WTC11 (cell line): Measurements from ENCODE around the gene PHLDB3. TPM values are rescaled to one million over a fixed set of nuclear protein-coding genes. Genes with fewer than 3 reads are reported as not detected.

Source experiments
- ATAC-seq: fragments of 200-7000 bp; cut with Tn5 transposase; 2 replicates; pipeline ENCODE4 v1.10.0; 2021; ENCODE audit warnings: mild to moderate bottlenecking, moderate library complexity
- CTCF ChIA-PET: fragments of 300-600 bp; sonication (Branson Sonifier 250); formaldehyde crosslinking; loops from one replicate; lab custom pipeline; 2021; ENCODE audit warnings: antibody characterized with exemption; lab: Charles Lee
- POLR2A ChIA-PET: fragments of 350-600 bp; sonication (Branson Sonifier 250); formaldehyde crosslinking; loops from one replicate; lab custom pipeline; 2021; ENCODE audit warnings: antibody characterized with exemption; lab: Charles Lee
- DNase-seq: peaks from one replicate; pipeline ENCODE4 v3.0.0; 2021; ENCODE audit warnings: low spot score
- H3K27ac Mint-ChIP-seq: 2 replicates; pipeline ENCODE4 v1.8.0; 2021; ENCODE audit warnings: mixed read lengths
- H3K27me3 Mint-ChIP-seq: 2 replicates; pipeline ENCODE4 v1.8.0; 2021; ENCODE audit warnings: low read depth, mild to moderate bottlenecking, moderate library complexity, mixed read lengths
- H3K36me3 Mint-ChIP-seq: 2 replicates; pipeline ENCODE4 v1.8.0; 2021; ENCODE audit warnings: mixed read lengths
- H3K4me1 Mint-ChIP-seq: 2 replicates; pipeline ENCODE4 v1.8.0; 2022; ENCODE audit warnings: mixed read lengths
- H3K4me3 Mint-ChIP-seq: 2 replicates; pipeline ENCODE4 v1.8.0; 2021; ENCODE audit warnings: mild to moderate bottlenecking, moderate library complexity, mixed read lengths
- H3K9me3 Mint-ChIP-seq: 2 replicates; pipeline ENCODE4 v1.8.0; 2021; ENCODE audit warnings: mixed read lengths
- ATF1 ChIP-seq: sonication (generic); formaldehyde crosslinking; IDR thresholded peaks from 2 replicates; pipeline ENCODE4 v1.8.1; 2023; ENCODE audit warnings: mild to moderate bottlenecking, moderate library complexity, missing genetic modification reagents
- CBFB ChIP-seq: sonication (generic); formaldehyde crosslinking; IDR thresholded peaks from 2 replicates; pipeline ENCODE4 v1.8.1; 2022; ENCODE audit warnings: mild to moderate bottlenecking, low read depth, missing genetic modification reagents
- FOXP1 ChIP-seq: sonication (generic); formaldehyde crosslinking; IDR thresholded peaks from 2 replicates; pipeline ENCODE4 v1.8.0; 2022; ENCODE audit warnings: missing genetic modification reagents, mild to moderate bottlenecking, moderate library complexity, borderline replicate concordance
- GABPB1 ChIP-seq: sonication (generic); formaldehyde crosslinking; IDR thresholded peaks from 2 replicates; pipeline ENCODE4 v1.8.1; 2023; ENCODE audit warnings: mild to moderate bottlenecking, missing genetic modification reagents
- GTF2I ChIP-seq: fragments of 250-450 bp; sonication (Bioruptor Pico); conservative IDR thresholded peaks from 2 replicates; pipeline ENCODE4 v1.4.0; 2021; ENCODE audit warnings: mild to moderate bottlenecking
- IRF2 ChIP-seq: sonication (generic); formaldehyde crosslinking; IDR thresholded peaks from 2 replicates; pipeline ENCODE4 v1.8.0; 2022; ENCODE audit warnings: low read depth, missing genetic modification reagents, borderline replicate concordance
- KAT7 ChIP-seq: sonication (generic); formaldehyde crosslinking; IDR thresholded peaks from 2 replicates; pipeline ENCODE4 v1.8.1; 2023; ENCODE audit warnings: missing genetic modification reagents, mild to moderate bottlenecking, borderline replicate concordance
- MXD4 ChIP-seq: fragments of 250-450 bp; sonication (Bioruptor Pico); IDR thresholded peaks from 2 replicates; pipeline ENCODE4 v1.8.0; 2021; ENCODE audit warnings: mild to moderate bottlenecking, moderate library complexity, borderline replicate concordance
- NFYB ChIP-seq: sonication (generic); formaldehyde crosslinking; conservative IDR thresholded peaks from 2 replicates; pipeline ENCODE4 v1.8.0; 2022; ENCODE audit warnings: low read depth, missing genetic modification reagents
- OVOL2 ChIP-seq: fragments of 250-450 bp; sonication (Bioruptor Pico); IDR thresholded peaks from 2 replicates; pipeline ENCODE4 v1.9.0; 2021; ENCODE audit warnings: mild to moderate bottlenecking, borderline replicate concordance
- SP1 ChIP-seq: sonication (generic); formaldehyde crosslinking; conservative IDR thresholded peaks from 2 replicates; pipeline ENCODE4 v1.8.1; 2022; ENCODE audit warnings: missing genetic modification reagents
- TEAD1 ChIP-seq: sonication (generic); formaldehyde crosslinking; IDR thresholded peaks from 2 replicates; pipeline ENCODE4 v1.8.0; 2022; ENCODE audit warnings: mild to moderate bottlenecking, missing genetic modification reagents
- TEAD4 ChIP-seq: sonication (generic); formaldehyde crosslinking; IDR thresholded peaks from 2 replicates; pipeline ENCODE4 v1.8.0; 2022; ENCODE audit warnings: mild to moderate bottlenecking, missing genetic modification reagents
- TP53 ChIP-seq: sonication (generic); formaldehyde crosslinking; IDR thresholded peaks from 2 replicates; pipeline ENCODE4 v1.8.1; 2023; ENCODE audit warnings: mild to moderate bottlenecking, missing genetic modification reagents
- ZBTB21 ChIP-seq: sonication (generic); formaldehyde crosslinking; IDR thresholded peaks from 2 replicates; pipeline ENCODE4 v1.8.1; 2023; ENCODE audit warnings: mild to moderate bottlenecking, missing genetic modification reagents, borderline replicate concordance
- ZNF219 ChIP-seq: sonication (generic); formaldehyde crosslinking; IDR thresholded peaks from 2 replicates; pipeline ENCODE4 v1.8.0; 2023; ENCODE audit warnings: missing genetic modification reagents, mild to moderate bottlenecking, borderline replicate concordance
- ZNF317 ChIP-seq: sonication (generic); formaldehyde crosslinking; IDR thresholded peaks from 2 replicates; pipeline ENCODE4 v1.8.1; 2023; ENCODE audit warnings: low read depth, mild to moderate bottlenecking, moderate library complexity, missing genetic modification reagents, borderline replicate concordance
- ZNF423 ChIP-seq: fragments of 250-450 bp; sonication (Bioruptor Pico); IDR thresholded peaks from 2 replicates; pipeline ENCODE4 v2.1.2; 2022; ENCODE audit warnings: mild to moderate bottlenecking, moderate library complexity
- ZNF671 ChIP-seq: fragments of 250-450 bp; sonication (Bioruptor Pico); IDR thresholded peaks from 2 replicates; pipeline ENCODE4 v1.8.0; 2021; ENCODE audit warnings: mild to moderate bottlenecking
- total RNA-seq: library from RNA; stranded (reverse); gene quantifications from 3 replicates; pipeline ENCODE4 v1.2.3, GENCODE V29; 2021
- TF ChIP-seq, protein P1 (sequence below): sonication (generic); formaldehyde crosslinking; IDR thresholded peaks from 2 replicates; pipeline ENCODE4 v1.8.0; 2022; ENCODE audit warnings: missing genetic modification reagents
- TF ChIP-seq, protein P2 (sequence below): sonication (generic); formaldehyde crosslinking; IDR thresholded peaks from 2 replicates; pipeline ENCODE4 v1.8.1; 2022; ENCODE audit warnings: low read depth, missing genetic modification reagents, borderline replicate concordance
- TF ChIP-seq, protein P3 (sequence below): sonication (generic); formaldehyde crosslinking; IDR thresholded peaks from 2 replicates; pipeline ENCODE4 v1.8.1; 2023; ENCODE audit warnings: mild to moderate bottlenecking, missing genetic modification reagents, moderate library complexity
- TF ChIP-seq, protein P4 (sequence below): sonication (generic); formaldehyde crosslinking; IDR thresholded peaks from 2 replicates; pipeline ENCODE4 v1.8.0; 2022; ENCODE audit warnings: mild to moderate bottlenecking, missing genetic modification reagents
- TF ChIP-seq, protein P5 (sequence below): fragments of 250-450 bp; sonication (Bioruptor Pico); IDR thresholded peaks from 2 replicates; pipeline ENCODE4 v2.1.2; 2022; ENCODE audit warnings: mild to moderate bottlenecking, moderate library complexity
- TF ChIP-seq, protein P6 (sequence below): sonication (generic); formaldehyde crosslinking; IDR thresholded peaks from 2 replicates; pipeline ENCODE4 v1.8.1; 2023; ENCODE audit warnings: mild to moderate bottlenecking, missing genetic modification reagents, moderate library complexity
- TF ChIP-seq, protein P7 (sequence below): sonication (generic); formaldehyde crosslinking; IDR thresholded peaks from 2 replicates; pipeline ENCODE4 v1.8.1; 2022; ENCODE audit warnings: missing genetic modification reagents, borderline replicate concordance
- TF ChIP-seq, protein P8 (sequence below): fragments of 250-450 bp; sonication (Bioruptor Pico); IDR thresholded peaks from 2 replicates; pipeline ENCODE4 v1.9.0; 2021; ENCODE audit warnings: moderate library complexity, mild to moderate bottlenecking, inconsistent platforms, borderline replicate concordance

Gene PHLDB3
- total RNA-seq, 1 experiment from 2014 or later = 14.6 TPM

DNA sequence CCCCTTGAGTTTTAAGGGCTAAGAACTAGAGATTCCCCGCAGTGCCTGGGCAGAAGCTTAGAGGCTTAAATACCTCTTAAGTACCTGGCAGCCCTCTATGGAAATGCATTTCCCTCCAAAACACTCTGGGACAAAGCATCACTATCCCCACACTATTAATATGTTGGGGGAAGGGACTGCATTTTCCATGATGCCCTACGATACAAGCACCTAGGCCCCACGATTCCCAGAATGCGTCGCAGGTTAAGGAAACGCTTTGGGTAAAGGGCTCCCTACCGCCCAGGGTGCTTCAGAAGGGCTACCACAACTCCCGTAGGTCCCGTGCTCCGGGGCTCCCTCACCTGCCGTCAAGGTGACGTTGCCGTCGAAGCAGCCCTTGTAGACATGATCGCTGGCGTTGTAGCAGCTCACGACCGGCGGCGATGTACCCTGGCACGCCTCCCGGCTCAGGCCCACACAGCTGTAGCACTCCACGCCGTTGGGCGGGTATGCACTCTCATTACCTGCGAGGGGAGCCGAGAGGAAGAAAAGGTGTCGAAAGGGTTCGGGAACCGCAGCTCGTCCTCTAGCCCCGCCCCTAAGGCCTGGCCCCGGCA, 41.7 kb downstream of the PHLDB3 start (continued):
- TF ChIP-seq, protein P1, sequence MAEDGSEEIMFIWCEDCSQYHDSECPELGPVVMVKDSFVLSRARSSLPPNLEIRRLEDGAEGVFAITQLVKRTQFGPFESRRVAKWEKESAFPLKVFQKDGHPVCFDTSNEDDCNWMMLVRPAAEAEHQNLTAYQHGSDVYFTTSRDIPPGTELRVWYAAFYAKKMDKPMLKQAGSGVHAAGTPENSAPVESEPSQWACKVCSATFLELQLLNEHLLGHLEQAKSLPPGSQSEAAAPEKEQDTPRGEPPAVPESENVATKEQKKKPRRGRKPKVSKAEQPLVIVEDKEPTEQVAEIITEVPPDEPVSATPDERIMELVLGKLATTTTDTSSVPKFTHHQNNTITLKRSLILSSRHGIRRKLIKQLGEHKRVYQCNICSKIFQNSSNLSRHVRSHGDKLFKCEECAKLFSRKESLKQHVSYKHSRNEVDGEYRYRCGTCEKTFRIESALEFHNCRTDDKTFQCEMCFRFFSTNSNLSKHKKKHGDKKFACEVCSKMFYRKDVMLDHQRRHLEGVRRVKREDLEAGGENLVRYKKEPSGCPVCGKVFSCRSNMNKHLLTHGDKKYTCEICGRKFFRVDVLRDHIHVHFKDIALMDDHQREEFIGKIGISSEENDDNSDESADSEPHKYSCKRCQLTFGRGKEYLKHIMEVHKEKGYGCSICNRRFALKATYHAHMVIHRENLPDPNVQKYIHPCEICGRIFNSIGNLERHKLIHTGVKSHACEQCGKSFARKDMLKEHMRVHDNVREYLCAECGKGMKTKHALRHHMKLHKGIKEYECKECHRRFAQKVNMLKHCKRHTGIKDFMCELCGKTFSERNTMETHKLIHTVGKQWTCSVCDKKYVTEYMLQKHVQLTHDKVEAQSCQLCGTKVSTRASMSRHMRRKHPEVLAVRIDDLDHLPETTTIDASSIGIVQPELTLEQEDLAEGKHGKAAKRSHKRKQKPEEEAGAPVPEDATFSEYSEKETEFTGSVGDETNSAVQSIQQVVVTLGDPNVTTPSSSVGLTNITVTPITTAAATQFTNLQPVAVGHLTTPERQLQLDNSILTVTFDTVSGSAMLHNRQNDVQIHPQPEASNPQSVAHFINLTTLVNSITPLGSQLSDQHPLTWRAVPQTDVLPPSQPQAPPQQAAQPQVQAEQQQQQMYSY = no peak
- TF ChIP-seq ZNF671 (CRISPR knock-in tag) (no peak), ZNF423 (CRISPR knock-in tag) (no peak), TEAD1 (CRISPR knock-in tag) (peak; percentile 28; the same call in 1 of the 2 replicates), ZNF219 (no peak), GTF2I (CRISPR knock-in tag) (no peak), ATF1 (CRISPR knock-in tag) (no peak), OVOL2 (CRISPR knock-in tag) (no peak), SP1 (CRISPR knock-in tag) (no peak)
- TF ChIP-seq, protein P2, sequence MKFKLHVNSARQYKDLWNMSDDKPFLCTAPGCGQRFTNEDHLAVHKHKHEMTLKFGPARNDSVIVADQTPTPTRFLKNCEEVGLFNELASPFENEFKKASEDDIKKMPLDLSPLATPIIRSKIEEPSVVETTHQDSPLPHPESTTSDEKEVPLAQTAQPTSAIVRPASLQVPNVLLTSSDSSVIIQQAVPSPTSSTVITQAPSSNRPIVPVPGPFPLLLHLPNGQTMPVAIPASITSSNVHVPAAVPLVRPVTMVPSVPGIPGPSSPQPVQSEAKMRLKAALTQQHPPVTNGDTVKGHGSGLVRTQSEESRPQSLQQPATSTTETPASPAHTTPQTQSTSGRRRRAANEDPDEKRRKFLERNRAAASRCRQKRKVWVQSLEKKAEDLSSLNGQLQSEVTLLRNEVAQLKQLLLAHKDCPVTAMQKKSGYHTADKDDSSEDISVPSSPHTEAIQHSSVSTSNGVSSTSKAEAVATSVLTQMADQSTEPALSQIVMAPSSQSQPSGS (CRISPR knock-in tag) = no peak
- TF ChIP-seq, protein P3, sequence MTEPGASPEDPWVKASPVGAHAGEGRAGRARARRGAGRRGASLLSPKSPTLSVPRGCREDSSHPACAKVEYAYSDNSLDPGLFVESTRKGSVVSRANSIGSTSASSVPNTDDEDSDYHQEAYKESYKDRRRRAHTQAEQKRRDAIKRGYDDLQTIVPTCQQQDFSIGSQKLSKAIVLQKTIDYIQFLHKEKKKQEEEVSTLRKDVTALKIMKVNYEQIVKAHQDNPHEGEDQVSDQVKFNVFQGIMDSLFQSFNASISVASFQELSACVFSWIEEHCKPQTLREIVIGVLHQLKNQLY = no peak
- TF ChIP-seq, protein P4, sequence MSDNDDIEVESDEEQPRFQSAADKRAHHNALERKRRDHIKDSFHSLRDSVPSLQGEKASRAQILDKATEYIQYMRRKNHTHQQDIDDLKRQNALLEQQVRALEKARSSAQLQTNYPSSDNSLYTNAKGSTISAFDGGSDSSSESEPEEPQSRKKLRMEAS = peak; percentile 89
- TF ChIP-seq, protein P5, sequence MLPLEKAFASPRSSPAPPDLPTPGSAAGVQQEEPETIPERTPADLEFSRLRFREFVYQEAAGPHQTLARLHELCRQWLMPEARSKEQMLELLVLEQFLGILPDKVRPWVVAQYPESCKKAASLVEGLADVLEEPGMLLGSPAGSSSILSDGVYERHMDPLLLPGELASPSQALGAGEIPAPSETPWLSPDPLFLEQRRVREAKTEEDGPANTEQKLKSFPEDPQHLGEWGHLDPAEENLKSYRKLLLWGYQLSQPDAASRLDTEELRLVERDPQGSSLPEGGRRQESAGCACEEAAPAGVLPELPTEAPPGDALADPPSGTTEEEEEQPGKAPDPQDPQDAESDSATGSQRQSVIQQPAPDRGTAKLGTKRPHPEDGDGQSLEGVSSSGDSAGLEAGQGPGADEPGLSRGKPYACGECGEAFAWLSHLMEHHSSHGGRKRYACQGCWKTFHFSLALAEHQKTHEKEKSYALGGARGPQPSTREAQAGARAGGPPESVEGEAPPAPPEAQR (CRISPR knock-in tag) = no peak

DNA sequence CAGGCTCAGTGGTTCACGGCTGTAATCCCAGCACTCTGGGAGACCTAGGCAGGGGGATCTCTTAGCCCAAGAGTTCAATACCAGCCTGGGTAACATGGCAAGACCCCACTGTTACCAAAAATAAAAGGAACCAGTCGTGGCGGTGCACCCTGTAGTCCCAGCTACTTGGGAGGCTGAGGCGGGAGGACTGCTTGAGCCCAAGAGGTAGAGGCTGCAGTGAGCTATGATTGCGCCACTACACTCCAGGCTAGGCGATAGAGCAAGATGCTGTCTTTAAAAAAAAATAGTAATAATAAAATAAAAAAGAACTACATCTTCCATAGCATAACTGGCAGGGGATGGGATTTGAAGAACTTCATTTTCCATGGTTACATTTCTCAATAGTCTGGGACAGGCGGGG, 42.2 kb downstream of the PHLDB3 start:
- ATAC-seq = no peak
- CTCF ChIA-PET = interaction anchor here (1.1 to 5.0 kb wide), 8 partner anchors 15 to 206 kb away, joined by 3 to 66 read pairs (median 22); partner anchors contain the start of gene PHLDB3
- H3K4me3 Mint-ChIP-seq = peak overlapping the region; percentile 91
- TF ChIP-seq ZBTB21 (CRISPR knock-in tag) (no peak), ATF1 (CRISPR knock-in tag) (no peak), CBFB (CRISPR knock-in tag) (no peak), FOXP1 (no peak), GABPB1 (CRISPR knock-in tag) (no peak), NFYB (CRISPR knock-in tag) (no peak), IRF2 (no peak), TP53 (no peak), TEAD4 (CRISPR knock-in tag) (no peak), KAT7 (CRISPR knock-in tag) (no peak), ZNF317 (CRISPR knock-in tag) (no peak), MXD4 (CRISPR knock-in tag) (no peak)
- TF ChIP-seq, protein P6, sequence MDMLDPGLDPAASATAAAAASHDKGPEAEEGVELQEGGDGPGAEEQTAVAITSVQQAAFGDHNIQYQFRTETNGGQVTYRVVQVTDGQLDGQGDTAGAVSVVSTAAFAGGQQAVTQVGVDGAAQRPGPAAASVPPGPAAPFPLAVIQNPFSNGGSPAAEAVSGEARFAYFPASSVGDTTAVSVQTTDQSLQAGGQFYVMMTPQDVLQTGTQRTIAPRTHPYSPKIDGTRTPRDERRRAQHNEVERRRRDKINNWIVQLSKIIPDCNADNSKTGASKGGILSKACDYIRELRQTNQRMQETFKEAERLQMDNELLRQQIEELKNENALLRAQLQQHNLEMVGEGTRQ (CRISPR knock-in tag) = no peak
- TF ChIP-seq, protein P7, sequence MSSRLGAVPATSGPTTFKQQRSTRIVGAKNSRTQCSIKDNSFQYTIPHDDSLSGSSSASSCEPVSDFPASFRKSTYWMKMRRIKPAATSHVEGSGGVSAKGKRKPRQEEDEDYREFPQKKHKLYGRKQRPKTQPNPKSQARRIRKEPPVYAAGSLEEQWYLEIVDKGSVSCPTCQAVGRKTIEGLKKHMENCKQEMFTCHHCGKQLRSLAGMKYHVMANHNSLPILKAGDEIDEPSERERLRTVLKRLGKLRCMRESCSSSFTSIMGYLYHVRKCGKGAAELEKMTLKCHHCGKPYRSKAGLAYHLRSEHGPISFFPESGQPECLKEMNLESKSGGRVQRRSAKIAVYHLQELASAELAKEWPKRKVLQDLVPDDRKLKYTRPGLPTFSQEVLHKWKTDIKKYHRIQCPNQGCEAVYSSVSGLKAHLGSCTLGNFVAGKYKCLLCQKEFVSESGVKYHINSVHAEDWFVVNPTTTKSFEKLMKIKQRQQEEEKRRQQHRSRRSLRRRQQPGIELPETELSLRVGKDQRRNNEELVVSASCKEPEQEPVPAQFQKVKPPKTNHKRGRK (CRISPR knock-in tag) = no peak
- TF ChIP-seq, protein P8, sequence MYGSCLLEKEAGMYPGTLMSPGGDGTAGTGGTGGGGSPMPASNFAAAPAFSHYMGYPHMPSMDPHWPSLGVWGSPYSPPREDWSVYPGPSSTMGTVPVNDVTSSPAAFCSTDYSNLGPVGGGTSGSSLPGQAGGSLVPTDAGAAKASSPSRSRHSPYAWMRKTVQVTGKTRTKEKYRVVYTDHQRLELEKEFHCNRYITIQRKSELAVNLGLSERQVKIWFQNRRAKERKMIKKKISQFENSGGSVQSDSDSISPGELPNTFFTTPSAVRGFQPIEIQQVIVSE = no peak

More for the DNA sequence above, 42.2 kb downstream of the PHLDB3 start:
- Mint-ChIP-seq H3K27ac (no peak overlapping the region), H3K27me3 (peaks cover 68% of the 10 kb centered on the region), H3K4me1 (peaks cover 19% of the 10 kb centered on the region), H3K9me3 (no peaks in the 10 kb centered on the region), H3K36me3 (no peaks in the 10 kb centered on the region)
- POLR2A ChIA-PET = interaction anchor here (1.8 kb wide), 1 partner anchor 40 kb away, joined by 10 read pairs; no protein-coding TSS in a partner anchor
- DNase-seq = no peak
